ENCODE data around the gene SRM. TPM values are rescaled to one million over a fixed set of nuclear protein-coding genes. Genes with fewer than 3 reads are reported as not detected.

Gene SRM
- total and polyA plus RNA-seq, 2 of the 13 experiments (the other 11 are each of a cell fraction or from before 2014, with no cell fraction given), result 27.9 to 31.8 TPM

- no peak for TF ChIP-seq CCAR2 (optimal IDR thresholded peaks at IDR 0.05; ENCODE audit: low read depth, low read length)
- 0 out of 2 replicates have a peak, but pooled peaks have one; percentile 68 for TF ChIP-seq ZNF772 (CRISPR knock-in tag; IDR thresholded peaks at IDR 0.05)
- TF ChIP-seq MIER2 (CRISPR knock-in tag; IDR thresholded peaks at IDR 0.05), result no peak
- TF ChIP-seq IRX3 (CRISPR knock-in tag; IDR thresholded peaks at IDR 0.05; ENCODE audit: borderline replicate concordance, low read depth), result no peak
- no peak for TF ChIP-seq ZNF512B (CRISPR knock-in tag; IDR thresholded peaks at IDR 0.05; ENCODE audit: borderline replicate concordance)
- 0 out of 2 replicates have a peak, but pooled peaks have one; percentile 37 for TF ChIP-seq ZNF629 (CRISPR knock-in tag; conservative IDR thresholded peaks at IDR 0.05)
- TF ChIP-seq YY1 (IDR thresholded peaks at IDR 0.05; ENCODE audit: insufficient read depth, insufficient replicate concordance, low read depth, low read length), result peak; percentile 98
- TF ChIP-seq BRF2 (CRISPR knock-in tag; IDR thresholded peaks at IDR 0.05), result no peak
- TF ChIP-seq ZNF550 (CRISPR knock-in tag; IDR thresholded peaks at IDR 0.05; ENCODE audit: borderline replicate concordance), result no peak
- TF ChIP-seq ZHX1 (CRISPR knock-in tag; IDR thresholded peaks at IDR 0.05; ENCODE audit: low read depth), result no peak
- TF ChIP-seq ZNF335 (CRISPR knock-in tag; IDR thresholded peaks at IDR 0.05), result peak; percentile 71; the same call in 1 of the 2 replicates
- peak; percentile 72 for TF ChIP-seq HOXA3 (CRISPR knock-in tag; IDR thresholded peaks at IDR 0.05)
- no peak for TF ChIP-seq ZNF446 (CRISPR knock-in tag; IDR thresholded peaks at IDR 0.05)
- TF ChIP-seq HDAC2 (CRISPR knock-in tag; IDR thresholded peaks at IDR 0.05), result peak; percentile 39; the same call in 1 of the 2 replicates
- peak; percentile 42; the same call in 1 of the 2 replicates for TF ChIP-seq ZNF205 (CRISPR knock-in tag; IDR thresholded peaks at IDR 0.05)
- TF ChIP-seq PHF21A (CRISPR knock-in tag; IDR thresholded peaks at IDR 0.05), result 0 out of 2 replicates have a peak, but pooled peaks have one; percentile 15
- TF ChIP-seq ZNF75D (CRISPR knock-in tag; IDR thresholded peaks at IDR 0.05; ENCODE audit: borderline replicate concordance), result no peak
- no peak for TF ChIP-seq DDIT3 (CRISPR knock-in tag; IDR thresholded peaks at IDR 0.05)
- peak; percentile 86 for TF ChIP-seq YEATS2 (CRISPR knock-in tag; IDR thresholded peaks at IDR 0.05; ENCODE audit: borderline replicate concordance)
- TF ChIP-seq DNMT1 (CRISPR knock-in tag; IDR thresholded peaks at IDR 0.05), result no peak
Measured at GRCh38 chr1:11099310-11100148, 39.7 kb upstream of the SRM start, which contains the start of gene EXOSC10 (continued).
